Mammary epithelial cell (primary cell): ENCODE data around the gene PTPN6.

Experiments
- EZH2 ChIP-seq: IDR thresholded peaks from 2 replicates; pipeline ENCODE4 v1.6.1; 2012; ENCODE audit warnings: low read length, inconsistent platforms, borderline replicate concordance
- TF ChIP-seq, protein P1 (sequence below), 2 donors: IDR thresholded peaks in 1 of 2; conservative IDR thresholded peaks in 1 of 2; 2 replicates each; pipeline ENCODE4 v1.5.1; 2011 to 2012; ENCODE audit warnings: inconsistent platforms in 2 of 2, low read length in 2 of 2, mild to moderate bottlenecking in 2 of 2, control low read depth in 1 of 2, low read depth in 1 of 2; ENCODE audit not compliant: insufficient read depth in 1 of 2; ENCODE audit errors: extremely low read depth in 1 of 2

- TF ChIP-seq, protein P1, sequence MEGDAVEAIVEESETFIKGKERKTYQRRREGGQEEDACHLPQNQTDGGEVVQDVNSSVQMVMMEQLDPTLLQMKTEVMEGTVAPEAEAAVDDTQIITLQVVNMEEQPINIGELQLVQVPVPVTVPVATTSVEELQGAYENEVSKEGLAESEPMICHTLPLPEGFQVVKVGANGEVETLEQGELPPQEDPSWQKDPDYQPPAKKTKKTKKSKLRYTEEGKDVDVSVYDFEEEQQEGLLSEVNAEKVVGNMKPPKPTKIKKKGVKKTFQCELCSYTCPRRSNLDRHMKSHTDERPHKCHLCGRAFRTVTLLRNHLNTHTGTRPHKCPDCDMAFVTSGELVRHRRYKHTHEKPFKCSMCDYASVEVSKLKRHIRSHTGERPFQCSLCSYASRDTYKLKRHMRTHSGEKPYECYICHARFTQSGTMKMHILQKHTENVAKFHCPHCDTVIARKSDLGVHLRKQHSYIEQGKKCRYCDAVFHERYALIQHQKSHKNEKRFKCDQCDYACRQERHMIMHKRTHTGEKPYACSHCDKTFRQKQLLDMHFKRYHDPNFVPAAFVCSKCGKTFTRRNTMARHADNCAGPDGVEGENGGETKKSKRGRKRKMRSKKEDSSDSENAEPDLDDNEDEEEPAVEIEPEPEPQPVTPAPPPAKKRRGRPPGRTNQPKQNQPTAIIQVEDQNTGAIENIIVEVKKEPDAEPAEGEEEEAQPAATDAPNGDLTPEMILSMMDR (conservative IDR thresholded peaks at IDR 0.05 in 1 of 2, IDR thresholded peaks at IDR 0.05 in 1 of 2; ENCODE audit: extremely low read depth in 1 of 2, insufficient read depth in 1 of 2, low read depth in 1 of 2, low read length in 2 of 2) = peak; percentile 60 to 62
- no peak for TF ChIP-seq EZH2
These were observed 10.6 kb downstream of the PTPN6 start for GRCh38 chr12:6961695-6962284.
